Astrocyte (in vitro differentiated cells and primary cell): ENCODE measurements around the gene COL5A1. TPM values are rescaled to one million over a fixed set of nuclear protein-coding genes. Genes with fewer than 3 reads are reported as not detected.

Experiments used
- DNase-seq: peaks from one replicate; pipeline ENCODE4 v3.0.0-alpha.2; 2010; ENCODE audit warnings: low read depth
- FAIRE-seq: peaks from 2 replicates; lab custom pipeline; 2011; peaks lifted over from hg19 to GRCh38; lab: Jason Lieb, UNC
- H2AFZ ChIP-seq: 2 replicates; pipeline ENCODE4 v1.6.0; 2012; ENCODE audit warnings: low read depth, low read length, inconsistent platforms
- H3K27ac ChIP-seq: 2 replicates; pipeline ENCODE4 v1.5.1; 2011; ENCODE audit warnings: low read depth, low read length, inconsistent platforms
- H3K27me3 ChIP-seq: 2 replicates; pipeline ENCODE4 v1.6.0; 2011; ENCODE audit warnings: low read length, inconsistent platforms; ENCODE audit not compliant: insufficient read depth
- H3K36me3 ChIP-seq: 2 replicates; pipeline ENCODE4 v1.5.1; 2011; ENCODE audit warnings: low read length, inconsistent platforms; ENCODE audit not compliant: insufficient read depth
- H3K4me1 ChIP-seq: 2 replicates; pipeline ENCODE4 v1.5.1; 2011; ENCODE audit warnings: low read length, inconsistent platforms; ENCODE audit not compliant: insufficient read depth
- H3K4me2 ChIP-seq: 2 replicates; pipeline ENCODE4 v1.6.0; 2012; ENCODE audit warnings: low read length, inconsistent platforms
- H3K4me3 ChIP-seq: 2 replicates; pipeline ENCODE4 v1.5.1; 2011; ENCODE audit warnings: low read depth, mild to moderate bottlenecking, low read length, inconsistent platforms; ENCODE audit not compliant: insufficient read depth
- H3K79me2 ChIP-seq: 2 replicates; pipeline ENCODE4 v1.6.0; 2012; ENCODE audit warnings: mild to moderate bottlenecking, low read length, inconsistent platforms; ENCODE audit not compliant: insufficient read depth
- H3K9ac ChIP-seq: 2 replicates; pipeline ENCODE4 v1.6.0; 2012; ENCODE audit warnings: mild to moderate bottlenecking, low read length, inconsistent platforms
- H3K9me3 ChIP-seq: 2 replicates; pipeline ENCODE4 v1.5.1; 2012; ENCODE audit warnings: low read depth, mild to moderate bottlenecking, low read length, inconsistent platforms; ENCODE audit not compliant: insufficient read depth
- H4K20me1 ChIP-seq: 2 replicates; pipeline ENCODE4 v1.6.0; 2012; ENCODE audit warnings: low read length, inconsistent platforms; ENCODE audit not compliant: insufficient read depth
- H3K27ac Mint-ChIP-seq: one replicate; pipeline ENCODE4 v1.8.0; 2021; ENCODE audit warnings: mild to moderate bottlenecking, mixed read lengths; ENCODE audit not compliant: unreplicated experiment
- H3K27me3 Mint-ChIP-seq: one replicate; pipeline ENCODE4 v1.8.0; 2021; ENCODE audit warnings: low read depth, mixed read lengths; ENCODE audit not compliant: unreplicated experiment
- H3K36me3 Mint-ChIP-seq: one replicate; pipeline ENCODE4 v1.8.0; 2021; ENCODE audit warnings: low read depth, mixed read lengths; ENCODE audit not compliant: unreplicated experiment
- H3K4me1 Mint-ChIP-seq: one replicate; pipeline ENCODE4 v1.8.0; 2021; ENCODE audit warnings: low read depth, mixed read lengths; ENCODE audit not compliant: unreplicated experiment
- H3K4me3 Mint-ChIP-seq: one replicate; pipeline ENCODE4 v1.8.0; 2021; ENCODE audit warnings: mild to moderate bottlenecking, moderate library complexity, mixed read lengths; ENCODE audit not compliant: unreplicated experiment
- H3K9me3 Mint-ChIP-seq: one replicate; pipeline ENCODE4 v1.8.0; 2021; ENCODE audit warnings: mild to moderate bottlenecking, mixed read lengths; ENCODE audit not compliant: unreplicated experiment
- CTCF ChIP-seq: IDR thresholded peaks from 2 replicates; pipeline ENCODE4 v1.5.1; 2011; ENCODE audit warnings: low read depth, mild to moderate bottlenecking, inconsistent platforms, low read length, moderate library complexity; ENCODE audit not compliant: insufficient read depth
- EZH2 ChIP-seq: IDR thresholded peaks from 2 replicates; pipeline ENCODE4 v1.6.1; 2012; ENCODE audit warnings: mild to moderate bottlenecking, low read length, inconsistent platforms; ENCODE audit not compliant: insufficient read depth
- total RNA-seq: library from RNA; stranded (reverse); gene quantifications from 2 replicates; pipeline ENCODE4 v1.2.1, GENCODE V29; 2021

COL5A1 gene
- total RNA-seq, 1 donor from 2014 or later: 1,055 TPM

- H3K4me1 ChIP-seq: peaks cover 62% of the 10 kb centered on the region
- no peak overlapping the region for H3K4me3 Mint-ChIP-seq
- H3K9ac ChIP-seq: peak overlapping the region; percentile 56
- H3K9me3 Mint-ChIP-seq: no peaks in the 10 kb centered on the region
- peaks cover 77% of the 10 kb centered on the region for H3K4me1 Mint-ChIP-seq
- no peak overlapping the region for H2AFZ ChIP-seq
- H3K27ac Mint-ChIP-seq: peak overlapping the region; percentile 27
- H3K27ac ChIP-seq: peak overlapping the region; percentile 80
- peaks cover 40% of the 10 kb centered on the region for H3K36me3 Mint-ChIP-seq
- peak; percentile 96 for DNase-seq
- no peaks in the 10 kb centered on the region for H3K27me3 ChIP-seq
- no peaks in the 10 kb centered on the region for H3K27me3 Mint-ChIP-seq
- H3K36me3 ChIP-seq: peaks cover 25% of the 10 kb centered on the region
- H4K20me1 ChIP-seq: peaks cover 95% of the 10 kb centered on the region
- H3K4me3 ChIP-seq: no peak overlapping the region
- peak; percentile 100 for FAIRE-seq
- H3K9me3 ChIP-seq: no peaks in the 10 kb centered on the region
- peak overlapping the region; percentile 71 for H3K4me2 ChIP-seq
- peaks cover 97% of the 10 kb centered on the region for H3K79me2 ChIP-seq
- TF ChIP-seq CTCF (no peak), EZH2 (no peak)
Observed at GRCh38 chr9:134670042-134670525, 28.5 kb downstream of the COL5A1 start.

- Histone ChIP-seq H2AFZ (no peak overlapping the region), H3K4me1 (peaks cover 64% of the 10 kb centered on the region), H3K4me2 (peak overlapping the region; percentile 71), H3K27me3 (no peaks in the 10 kb centered on the region), H3K79me2 (peaks cover 97% of the 10 kb centered on the region), H3K9me3 (no peaks in the 10 kb centered on the region), H3K4me3 (peak overlapping the region; percentile 9), H3K36me3 (peaks cover 24% of the 10 kb centered on the region), H3K9ac (peak overlapping the region; percentile 56), H3K27ac (peak overlapping the region; percentile 80), H4K20me1 (peaks cover 96% of the 10 kb centered on the region)
- TF ChIP-seq CTCF (no peak), EZH2 (no peak)
- peak overlapping the region; percentile 2 for H3K27ac Mint-ChIP-seq
- no peaks in the 10 kb centered on the region for H3K9me3 Mint-ChIP-seq
- peaks cover 78% of the 10 kb centered on the region for H3K4me1 Mint-ChIP-seq
- peak; percentile 35 for DNase-seq
- FAIRE-seq: no peak
- no peaks in the 10 kb centered on the region for H3K27me3 Mint-ChIP-seq
- peak overlapping the region; percentile 68 for H3K4me3 Mint-ChIP-seq
- H3K36me3 Mint-ChIP-seq: peaks cover 35% of the 10 kb centered on the region
Observed at GRCh38 chr9:134670851-134671281, 29.3 kb downstream of the COL5A1 start.

- Mint-ChIP-seq H3K36me3 (peaks cover 34% of the 10 kb centered on the region), H3K27me3 (no peaks in the 10 kb centered on the region), H3K27ac (peak overlapping the region; percentile 4), H3K4me1 (peaks cover 82% of the 10 kb centered on the region), H3K9me3 (no peaks in the 10 kb centered on the region), H3K4me3 (peak overlapping the region; percentile 43)
- peaks cover 63% of the 10 kb centered on the region for H3K4me1 ChIP-seq
- peaks cover 97% of the 10 kb centered on the region for H4K20me1 ChIP-seq
- DNase-seq: peak; percentile 58
- peaks cover 24% of the 10 kb centered on the region for H3K36me3 ChIP-seq
- no peak overlapping the region for H2AFZ ChIP-seq
- H3K9me3 ChIP-seq: no peaks in the 10 kb centered on the region
- H3K27ac ChIP-seq: peak overlapping the region; percentile 80
- TF ChIP-seq EZH2: no peak
- no peak for TF ChIP-seq CTCF
- H3K9ac ChIP-seq: peak overlapping the region; percentile 56
- H3K4me2 ChIP-seq: peak overlapping the region; percentile 71
- peaks cover 97% of the 10 kb centered on the region for H3K79me2 ChIP-seq
- H3K27me3 ChIP-seq: no peaks in the 10 kb centered on the region
- FAIRE-seq: no peak
- peak overlapping the region; percentile 9 for H3K4me3 ChIP-seq
Observed at GRCh38 chr9:134671341-134672113, 29.9 kb downstream of the COL5A1 start.
